Cardiac muscle cell (in vitro differentiated cells and primary cell): Measurements from ENCODE around the gene GTF2A1. TPM values are rescaled to one million over a fixed set of nuclear protein-coding genes. Genes with fewer than 3 reads are reported as not detected.
A peak's percentile ranks its signal among the peaks of the same experiment; 100 is the strongest.

Experiments used
- DNase-seq, 2 donors: peaks; one replicate each; pipeline versions ENCODE4 v3.0.0 to v3.0.0-alpha.2; 2010 to 2017; ENCODE audit warnings: low read depth in 1 of 2, low spot score in 1 of 2
- H3K27ac ChIP-seq: fragments of 200-600 bp; sonication (generic); 2 replicates; pipeline ENCODE4 v1.5.1; 2016
- H3K27me3 ChIP-seq: fragments of 200-600 bp; sonication (generic); 2 replicates; pipeline ENCODE4 v1.6.0; 2016; ENCODE audit warnings: control low read depth
- H3K36me3 ChIP-seq: fragments of 200-600 bp; sonication (generic); 2 replicates; pipeline ENCODE4 v1.5.1; 2016; ENCODE audit warnings: control low read depth
- H3K4me1 ChIP-seq: fragments of 200-600 bp; sonication (generic); 2 replicates; pipeline ENCODE4 v1.8.1; 2017; ENCODE audit warnings: low read depth, mild to moderate bottlenecking, mixed run types
- H3K4me3 ChIP-seq: fragments of 200-600 bp; sonication (generic); 2 replicates; pipeline ENCODE4 v1.5.1; 2016; ENCODE audit warnings: mild to moderate bottlenecking
- H3K9me3 ChIP-seq: fragments of 200-600 bp; sonication (generic); 2 replicates; pipeline ENCODE4 v1.5.1; 2017; ENCODE audit warnings: low read depth, mild to moderate bottlenecking, control low read depth
- CTCF ChIP-seq: IDR thresholded peaks from 2 replicates; pipeline ENCODE4 v1.5.1; 2012; ENCODE audit warnings: low read depth, mild to moderate bottlenecking, low read length
- polyA plus RNA-seq: library from polyadenylated mRNA; unstranded; fragments of >200 nt; fragmentation: Nextera tagmentation; extraction: Ambion mirVana; gene quantifications from 2 replicates; pipeline ENCODE4 v1.2.1, GENCODE V29; 2016
- total RNA-seq: library from RNA; depleted of rRNA; stranded (reverse); fragments of >200 nt; gene quantifications from 2 replicates; pipeline ENCODE4 v1.2.3, GENCODE V29; 2016

The GTF2A1 gene
- total and polyA plus RNA-seq, 2 experiments from 2014 or later = 3.5 to 26.8 TPM

GRCh38 chr14:81169711-81170103, 51.1 kb downstream of the GTF2A1 start:
- TF ChIP-seq CTCF = no peak
- Histone ChIP-seq H3K9me3 (no peaks in the 10 kb centered on the region), H3K36me3 (no peaks in the 10 kb centered on the region), H3K4me3 (peak overlapping the region; percentile 40), H3K27ac (peak overlapping the region; percentile 95), H3K4me1 (peaks cover 8% of the 10 kb centered on the region), H3K27me3 (no peaks in the 10 kb centered on the region)
- DNase-seq = peak; percentile 3 to 41

GRCh38 chr14:81169267-81169666, 51.5 kb downstream of the GTF2A1 start:
- Histone ChIP-seq H3K4me1 (peaks cover 8% of the 10 kb centered on the region), H3K4me3 (peak overlapping the region; percentile 40), H3K27me3 (no peaks in the 10 kb centered on the region), H3K9me3 (no peaks in the 10 kb centered on the region), H3K27ac (no peak overlapping the region), H3K36me3 (no peaks in the 10 kb centered on the region)
- TF ChIP-seq CTCF = no peak
- no peak for DNase-seq

GRCh38 chr14:81166121-81166520, 54.6 kb downstream of the GTF2A1 start:
- H3K4me3 ChIP-seq = no peak overlapping the region
- H3K27ac ChIP-seq = no peak overlapping the region
- H3K4me1 ChIP-seq = peaks cover 8% of the 10 kb centered on the region
- no peak for DNase-seq
- no peak for TF ChIP-seq CTCF
- H3K27me3 ChIP-seq = no peaks in the 10 kb centered on the region
- no peaks in the 10 kb centered on the region for H3K36me3 ChIP-seq
- no peaks in the 10 kb centered on the region for H3K9me3 ChIP-seq

- Histone ChIP-seq H3K9me3 (no peaks in the 10 kb centered on the region), H3K36me3 (no peaks in the 10 kb centered on the region)
- TF ChIP-seq CTCF = no peak
These were observed 55.6 kb downstream of the GTF2A1 start for GRCh38 chr14:81165188-81165587.

GRCh38 chr14:81164167-81164774, 56.5 kb downstream of the GTF2A1 start:
- Histone ChIP-seq H3K9me3 (no peaks in the 10 kb centered on the region), H3K36me3 (no peaks in the 10 kb centered on the region), H3K27ac (no peak overlapping the region), H3K4me1 (no peaks in the 10 kb centered on the region), H3K27me3 (no peaks in the 10 kb centered on the region), H3K4me3 (no peak overlapping the region)
- DNase-seq = peak; percentile 62 to 73
- TF ChIP-seq CTCF = peak; percentile 67

More at GRCh38 chr14:81165188-81165587, 55.6 kb downstream of the GTF2A1 start:
- H3K4me1 ChIP-seq = peaks cover 3% of the 10 kb centered on the region
- no peak overlapping the region for H3K27ac ChIP-seq
- no peak overlapping the region for H3K4me3 ChIP-seq
- peak; percentile 7 to 33 for DNase-seq
- H3K27me3 ChIP-seq = no peaks in the 10 kb centered on the region
